GM21576 (cell line): ENCODE data around the gene TNFRSF9.
"Not testable (repeated sequence)": the region's sequence is repeated elsewhere in the genome, so short reads cannot be mapped to it uniquely, and the experiment has no call there.

Experiments
- ATAC-seq: cut with Tn5 transposase; IDR thresholded peaks from one replicate; pipeline ENCODE4 v1.9.1; 2021; ENCODE audit warnings: mild to moderate bottlenecking, moderate library complexity; ENCODE audit not compliant: unreplicated experiment

The TNFRSF9 gene

DNA sequence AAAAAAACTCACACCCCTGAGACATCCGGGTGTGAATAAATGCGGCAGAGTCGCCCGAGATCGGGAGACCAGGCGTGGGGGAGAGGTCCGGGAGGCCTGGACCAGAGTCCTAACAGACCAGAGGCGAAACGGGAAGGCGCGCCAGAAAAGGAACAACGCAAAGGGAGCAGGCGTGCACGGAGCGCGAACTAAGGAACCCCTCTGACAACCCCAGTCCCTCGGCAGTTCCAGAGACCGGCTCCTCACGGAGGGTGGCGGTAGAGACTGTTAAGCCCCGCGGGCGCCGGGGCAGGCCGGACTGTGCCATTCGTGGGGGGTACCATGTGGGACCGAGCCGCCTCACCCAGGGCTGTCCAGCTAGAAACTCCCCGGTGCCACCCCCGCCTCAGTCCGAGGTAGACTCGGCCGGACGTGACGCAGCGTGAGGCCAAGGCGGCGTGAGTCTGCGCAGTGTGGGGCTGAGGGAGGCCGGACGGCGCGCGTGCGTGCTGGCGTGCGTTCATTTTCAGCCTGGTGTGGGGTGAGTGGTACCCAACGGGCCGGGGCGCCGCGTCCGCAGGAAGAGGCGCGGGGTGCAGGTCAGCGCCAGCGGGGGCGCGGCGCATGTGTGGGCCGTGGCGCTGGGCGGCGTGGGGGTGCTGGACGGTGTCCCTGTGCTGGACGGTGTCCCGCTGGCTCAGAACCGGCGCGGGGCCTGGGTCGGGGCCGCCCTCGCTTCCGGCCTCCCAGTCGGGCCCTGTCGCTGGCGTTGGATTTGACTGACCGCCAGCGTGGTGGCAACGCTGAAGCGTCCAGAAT lies 20.8 kb upstream of the TNFRSF9 start, which contains the start of gene PARK7:
PARK7 (plus strand) TSS at position 496 of the 798 bp plus-strand sequence. CDS start 1,075 bp downstream, outside the sequence.
- peak; percentile 90 for ATAC-seq

DNA sequence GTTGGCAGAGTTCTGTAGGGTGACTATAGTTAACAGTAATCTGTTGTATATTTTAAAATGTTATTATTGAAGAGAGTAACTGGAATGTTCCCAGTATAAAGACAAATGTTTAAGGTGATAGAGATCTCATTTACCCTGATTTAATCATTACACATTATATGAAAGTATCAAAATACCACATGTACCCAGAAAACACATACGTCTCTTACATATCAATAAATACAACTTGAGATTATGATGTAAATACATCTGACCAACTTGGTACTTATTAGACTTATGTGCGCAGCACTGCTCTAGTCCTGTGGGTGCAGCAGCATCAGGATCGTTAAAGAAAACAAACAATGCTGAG lies 20.2 kb upstream of the TNFRSF9 start:
- ATAC-seq = no peak

DNA sequence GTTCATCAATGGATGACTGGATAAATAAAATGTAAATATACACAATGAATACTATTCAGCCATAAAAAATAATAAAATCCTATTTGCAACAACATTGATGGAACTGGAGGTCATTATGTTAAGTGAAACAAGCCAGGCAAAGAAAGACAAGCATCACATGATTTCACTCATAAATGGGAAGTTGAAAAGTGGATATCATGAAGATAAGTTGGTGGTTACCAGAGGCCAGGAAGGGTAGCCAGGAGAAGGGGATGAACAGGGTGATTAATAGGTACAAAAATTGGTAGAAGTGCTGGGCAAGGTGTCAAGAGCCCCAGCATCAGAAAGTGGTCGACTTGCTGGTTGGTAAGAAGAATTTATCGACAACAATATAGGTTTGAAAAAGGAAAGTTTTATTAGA lies 19.5 kb upstream of the TNFRSF9 start:
- no peak for ATAC-seq

DNA sequence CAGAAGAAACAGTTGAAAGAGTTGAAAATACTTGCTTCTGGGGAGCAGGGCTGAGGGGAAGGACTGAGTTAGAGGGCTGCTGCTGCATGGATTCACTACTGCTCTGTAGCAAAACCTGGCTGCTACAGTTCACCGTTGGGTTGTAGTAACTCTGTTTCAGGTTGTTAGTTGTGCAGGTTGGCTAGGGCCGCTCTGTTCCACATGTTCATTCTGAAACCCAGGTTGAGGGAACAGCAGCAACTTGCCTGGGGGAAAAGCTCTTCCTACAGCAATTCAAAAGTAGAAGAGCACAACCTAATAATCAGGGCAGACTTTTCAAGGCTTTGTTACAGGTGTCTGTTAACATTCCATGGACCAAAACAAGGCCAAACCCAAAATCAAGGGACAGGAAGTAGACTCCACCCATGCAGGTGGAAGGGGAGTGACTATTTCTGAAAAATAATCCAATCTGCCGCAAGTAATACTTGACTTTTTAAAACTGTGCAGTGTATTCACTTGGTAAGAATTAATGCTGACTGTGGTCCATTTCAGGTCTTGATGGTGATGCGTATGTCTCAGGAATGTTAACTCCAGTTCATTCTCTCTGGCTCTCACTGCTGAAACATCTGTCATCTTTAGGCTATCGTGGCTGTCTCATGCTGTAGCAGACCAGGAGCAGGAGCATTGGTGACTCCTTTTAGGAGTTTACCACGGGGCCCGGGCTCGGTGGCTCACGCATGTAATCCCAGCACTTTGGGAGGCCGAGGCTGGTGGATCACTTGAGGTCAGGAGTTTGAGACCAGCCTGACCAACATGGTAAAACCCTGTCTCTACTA lies 15.8 kb upstream of the TNFRSF9 start:
- ATAC-seq = no peak

DNA sequence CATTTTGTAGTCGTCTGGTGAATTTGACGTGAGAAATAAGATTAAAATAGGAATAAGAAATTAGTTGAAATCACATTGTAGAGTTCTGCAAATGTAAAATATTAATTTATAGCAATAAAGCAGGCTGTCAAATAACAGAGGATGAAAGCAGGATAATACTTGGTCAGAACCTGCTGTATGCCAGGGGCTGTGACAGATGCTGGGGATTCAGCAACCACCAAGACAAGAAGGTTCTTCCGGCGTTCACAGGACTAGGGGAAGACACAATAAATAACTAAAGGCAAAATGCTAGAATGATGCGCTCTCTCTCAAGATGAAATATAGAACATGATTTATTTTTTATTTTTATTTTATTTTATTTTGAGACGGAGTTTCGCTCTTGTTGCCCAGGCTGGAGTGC lies 14.0 kb upstream of the TNFRSF9 start:
- no peak for ATAC-seq

DNA sequence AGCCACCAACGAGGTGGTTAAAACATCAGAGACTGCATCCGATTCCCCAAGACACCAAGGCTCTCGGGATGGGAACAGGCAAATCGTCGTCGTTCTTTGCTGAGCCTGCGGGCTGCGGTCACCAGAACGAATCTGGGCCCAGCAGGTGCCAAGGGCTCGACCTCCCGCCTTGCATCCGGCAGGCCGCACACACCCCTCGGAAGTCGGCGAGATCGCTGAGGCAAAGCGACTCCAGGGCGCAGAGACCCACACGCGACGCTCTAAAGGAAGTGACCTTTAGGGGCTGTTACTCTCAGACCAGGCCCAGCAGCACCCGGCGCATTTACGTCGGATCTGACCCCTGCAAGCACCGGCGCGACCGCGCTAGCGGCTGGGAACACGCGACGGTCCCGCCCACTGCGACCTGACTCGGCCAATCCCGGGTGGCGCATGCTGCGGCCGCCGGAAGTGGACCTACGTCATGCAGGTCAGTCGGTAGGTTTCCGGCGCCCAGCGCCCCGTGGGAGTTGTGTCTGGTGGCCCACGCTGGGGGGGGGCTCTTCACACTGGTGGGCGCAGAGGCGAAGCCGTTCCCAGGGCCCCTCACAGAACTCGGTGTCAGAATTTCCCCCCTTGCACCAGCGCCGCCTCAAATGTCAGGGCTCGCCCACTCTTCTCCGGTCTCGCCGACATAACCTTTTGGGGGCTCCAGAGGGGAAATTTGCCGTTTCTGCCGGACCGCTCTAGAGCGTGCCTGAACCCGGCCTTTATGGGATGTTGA lies 13.4 kb upstream of the TNFRSF9 start:
- ATAC-seq = peak; percentile 93

DNA sequence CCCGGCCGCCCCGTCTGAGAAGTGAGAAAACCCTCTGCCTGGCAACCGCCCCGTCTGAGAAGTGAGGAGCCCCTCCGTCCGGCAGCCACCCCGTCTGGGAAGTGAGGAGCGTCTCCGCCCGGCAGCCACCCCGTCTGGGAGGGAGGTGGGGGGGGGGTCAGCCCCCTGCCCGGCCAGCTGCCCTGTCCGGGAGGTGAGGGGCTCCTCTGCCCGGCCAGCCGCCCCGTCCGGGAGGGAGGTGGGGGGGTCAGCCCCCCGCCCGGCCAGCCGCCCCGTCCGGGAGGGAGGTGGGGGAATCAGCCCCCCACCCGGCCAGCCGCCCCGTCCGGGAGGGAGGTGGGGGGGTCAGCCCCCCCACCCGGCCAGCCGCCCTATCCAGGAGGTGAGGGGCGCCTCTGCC lies 12.2 kb upstream of the TNFRSF9 start:
- ATAC-seq = not testable (repeated sequence)

DNA sequence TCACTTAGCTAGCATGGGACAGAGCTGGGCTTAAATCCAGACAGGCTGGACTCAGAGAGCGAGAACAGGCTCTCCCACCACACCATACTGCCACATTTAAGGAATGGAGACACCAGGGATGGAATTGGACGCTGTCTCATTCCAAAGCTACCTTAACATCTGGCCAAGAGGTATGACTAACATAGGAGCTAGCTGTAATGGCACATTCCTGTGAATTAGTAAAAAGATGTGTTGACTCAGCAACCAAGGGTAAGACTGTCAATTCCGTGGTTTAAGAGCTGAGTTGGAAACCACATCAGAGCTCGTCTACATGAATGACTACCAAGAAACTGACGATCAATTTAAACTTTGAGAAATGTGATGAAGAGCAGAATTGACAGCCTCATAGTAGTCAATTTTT lies 8.3 kb upstream of the TNFRSF9 start:
- no peak for ATAC-seq

DNA sequence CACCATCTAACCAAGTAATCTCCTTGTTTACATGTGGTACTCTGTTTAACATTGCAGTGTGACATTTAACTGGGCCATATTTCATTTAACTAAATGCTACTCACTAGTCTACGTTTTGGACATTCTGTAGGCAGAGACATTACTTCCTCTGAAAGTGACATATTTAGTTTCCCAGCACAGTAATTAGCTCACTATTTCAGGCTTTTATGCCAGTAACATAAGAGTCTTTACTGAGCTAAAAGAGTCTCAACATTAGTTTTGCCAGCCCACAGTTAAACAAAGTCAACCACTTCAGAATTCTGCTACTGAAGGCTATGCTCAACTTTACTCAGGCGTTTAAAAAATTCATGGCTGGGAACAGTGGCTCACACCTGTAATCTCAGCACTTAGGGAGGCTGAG lies 2.6 kb upstream of the TNFRSF9 start:
- ATAC-seq = no peak

DNA sequence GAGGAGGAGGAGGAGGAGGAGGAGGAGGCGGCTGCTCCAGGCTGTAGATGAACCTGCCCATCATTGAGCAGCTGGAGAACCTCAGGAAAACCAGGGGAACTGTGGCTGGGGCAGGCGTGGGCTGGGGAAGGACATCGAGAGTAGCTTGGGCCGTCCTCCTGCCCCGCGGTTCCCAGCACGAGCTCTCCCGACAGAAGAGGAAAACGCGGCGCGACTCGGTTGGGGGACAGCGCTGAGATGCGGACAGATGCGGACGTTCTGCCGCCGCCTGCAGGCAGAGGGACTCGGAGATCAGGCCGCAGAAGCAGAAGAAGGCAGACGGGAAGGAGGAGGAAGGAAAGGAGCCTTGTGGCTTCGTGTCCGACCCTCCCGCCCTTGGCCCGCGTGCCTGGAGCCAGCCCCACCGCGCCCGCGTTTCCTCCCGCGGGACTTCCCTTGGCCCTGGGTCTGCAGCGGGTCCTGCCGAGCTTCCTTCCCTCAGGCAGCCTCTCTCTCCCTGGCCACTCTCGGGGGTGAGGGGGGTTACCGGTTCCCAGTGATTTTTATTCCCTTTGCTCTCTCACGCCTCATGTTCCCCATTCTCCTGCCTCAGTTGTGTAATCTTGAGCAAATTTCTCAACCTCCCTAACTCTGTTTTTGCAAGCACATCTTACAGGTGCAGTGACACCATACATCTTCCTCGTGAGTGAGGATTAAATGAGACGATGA lies 1.7 kb upstream of the TNFRSF9 start:
- ATAC-seq = no peak

DNA sequence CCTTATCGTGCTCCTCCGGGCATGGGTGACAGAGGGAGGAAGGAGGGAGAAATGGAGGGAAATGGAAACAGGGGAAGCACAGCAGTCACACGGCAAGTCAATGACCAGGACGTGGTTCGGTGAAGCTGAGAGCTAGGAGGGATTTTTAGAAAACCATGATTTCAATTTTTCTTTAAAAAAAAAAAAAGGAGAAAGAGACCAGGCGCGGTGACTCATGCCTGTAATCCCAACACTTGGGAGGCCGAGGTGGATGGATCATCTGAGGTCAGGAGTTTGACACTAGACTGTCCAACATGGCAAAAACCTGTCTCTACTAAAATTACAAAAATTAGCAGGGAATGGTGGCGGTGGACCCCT lies 776 bp upstream of the TNFRSF9 start:
- no peak for ATAC-seq

DNA sequence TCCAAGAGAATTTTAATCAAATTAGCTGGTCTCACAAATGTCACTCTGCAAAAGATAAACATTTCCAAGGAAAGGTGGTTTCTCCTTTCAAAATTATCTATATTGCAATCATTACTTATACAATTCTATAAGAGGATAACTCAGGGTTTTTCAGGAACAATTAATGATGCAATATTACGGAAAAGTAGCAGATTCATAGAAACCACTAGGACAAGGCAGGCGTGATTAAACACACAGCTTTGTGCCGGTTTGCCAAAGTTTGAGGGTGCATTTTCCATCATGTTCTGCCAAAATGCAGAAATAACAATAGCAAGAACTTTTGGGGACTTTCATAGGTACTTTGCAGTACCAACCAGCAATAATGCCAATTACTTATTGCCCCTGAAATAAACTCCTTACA lies 605 bp downstream of the TNFRSF9 start:
- no peak for ATAC-seq

DNA sequence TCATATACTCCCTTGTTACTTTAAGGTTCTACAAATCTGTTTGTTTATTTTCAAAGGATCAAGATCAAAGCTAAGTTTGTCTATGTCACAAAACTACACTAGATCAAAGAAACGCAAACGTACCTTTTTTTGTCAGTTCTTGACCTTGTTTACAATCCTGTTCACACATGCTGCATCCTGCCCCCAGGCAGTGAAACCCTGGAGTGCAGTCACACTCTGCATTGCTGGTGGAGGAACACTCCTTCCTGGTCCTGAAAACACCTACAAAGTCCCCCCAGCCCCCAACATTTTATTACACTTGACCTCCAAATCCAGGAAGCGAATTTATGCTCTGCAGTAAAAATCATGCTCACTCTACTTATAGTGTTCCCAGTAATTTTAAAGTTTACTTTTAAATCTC lies 2.6 kb downstream of the TNFRSF9 start:
- no peak for ATAC-seq

DNA sequence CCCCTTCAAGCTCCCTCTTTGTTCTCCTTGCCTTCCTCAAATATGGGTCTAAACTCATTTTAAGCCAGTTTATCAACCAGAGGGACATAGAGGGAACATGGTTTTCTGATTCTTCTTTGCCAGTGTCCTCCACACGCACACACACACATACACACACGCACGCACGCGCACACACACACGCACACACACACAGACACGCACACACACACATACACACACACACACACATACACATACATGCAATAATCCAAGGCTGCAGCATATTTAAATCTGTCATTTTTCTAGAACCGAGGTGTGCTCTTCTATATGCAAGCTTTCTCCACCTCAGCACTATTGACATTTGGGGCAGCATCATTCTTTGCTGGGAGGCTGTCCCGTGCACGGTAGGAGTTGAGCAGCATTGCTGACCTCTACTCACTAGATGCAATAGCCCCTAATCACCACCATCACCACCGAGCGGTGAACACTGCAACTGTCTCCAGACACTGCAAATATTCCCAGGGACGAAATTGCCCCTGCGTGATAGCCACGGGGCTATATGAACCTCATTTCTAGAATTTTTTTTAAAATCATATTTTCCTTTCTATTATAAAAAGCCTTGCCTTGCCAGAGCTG lies 8.0 kb downstream of the TNFRSF9 start:
- no peak for ATAC-seq

DNA sequence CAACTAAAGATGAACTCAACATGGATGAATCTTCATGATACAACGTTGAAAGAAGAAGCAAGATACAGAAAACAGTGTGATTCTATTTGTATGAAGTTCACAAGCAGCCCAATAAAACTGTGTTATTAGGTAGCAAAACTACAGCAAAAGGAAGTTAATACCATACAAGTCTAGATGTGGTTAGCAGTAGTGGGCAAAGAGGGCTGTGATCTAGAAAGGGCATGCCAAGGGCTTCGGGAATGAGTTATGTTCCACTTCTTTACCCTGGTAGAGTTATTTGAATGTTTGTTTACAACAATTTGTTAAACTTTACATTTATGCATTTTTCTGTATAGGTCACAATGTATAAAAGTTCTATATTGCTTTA lies 9.2 kb downstream of the TNFRSF9 start:
- no peak for ATAC-seq

DNA sequence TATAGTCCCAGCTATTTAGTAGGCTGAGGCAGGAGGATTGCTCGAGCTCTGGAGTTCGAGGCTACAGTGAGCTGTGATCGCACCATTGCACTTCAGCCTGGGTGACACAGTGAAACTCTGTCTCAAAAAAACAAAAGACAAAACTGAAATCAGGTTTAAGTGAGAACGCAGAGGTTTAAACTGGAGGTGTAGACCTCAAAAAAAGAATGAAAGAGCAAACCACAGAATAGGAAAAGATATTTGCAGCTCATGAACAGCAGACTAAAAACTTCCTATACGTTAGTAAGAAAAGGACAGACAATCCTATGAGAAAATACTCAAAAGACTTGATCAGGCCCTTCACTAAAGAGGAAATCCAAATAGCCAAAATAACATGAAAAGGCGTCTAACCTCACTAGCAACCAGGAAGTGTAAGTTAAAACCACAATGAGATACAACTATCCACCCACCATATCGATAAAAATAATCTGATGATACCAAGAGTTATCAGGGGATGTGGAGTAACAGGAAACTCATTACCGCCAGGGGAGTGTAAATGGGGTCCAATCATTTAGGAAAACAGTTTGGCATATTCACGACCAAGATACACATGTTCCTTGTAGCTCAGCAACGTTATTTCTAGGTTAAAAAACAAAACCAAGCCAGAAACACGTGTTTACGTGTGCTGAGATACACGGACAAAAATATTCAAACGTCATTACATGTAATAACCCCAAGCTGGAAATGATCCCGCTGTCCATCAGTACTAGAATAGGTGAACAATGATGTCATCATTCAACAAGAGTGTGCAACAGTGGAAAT lies 9.8 kb downstream of the TNFRSF9 start:
- ATAC-seq = no peak

DNA sequence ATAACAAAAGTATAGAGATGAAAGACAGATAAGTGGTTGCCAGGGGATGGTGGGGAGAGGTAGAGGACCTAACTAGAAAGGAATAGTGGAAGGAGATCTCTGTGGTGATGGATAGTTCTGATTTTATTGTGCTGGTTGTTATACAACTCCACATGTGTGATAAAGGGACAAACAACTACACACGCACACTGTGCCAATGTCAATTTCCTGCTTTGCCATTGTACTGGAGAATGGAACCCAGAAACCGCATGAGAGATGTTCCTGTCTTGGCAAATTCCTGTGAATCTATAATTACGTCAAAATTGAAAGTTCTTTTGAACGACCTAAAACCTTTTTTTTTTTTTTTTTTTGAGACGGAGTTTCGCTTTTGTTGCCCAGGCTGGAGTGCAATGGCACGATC lies 11.0 kb downstream of the TNFRSF9 start:
- no peak for ATAC-seq

DNA sequence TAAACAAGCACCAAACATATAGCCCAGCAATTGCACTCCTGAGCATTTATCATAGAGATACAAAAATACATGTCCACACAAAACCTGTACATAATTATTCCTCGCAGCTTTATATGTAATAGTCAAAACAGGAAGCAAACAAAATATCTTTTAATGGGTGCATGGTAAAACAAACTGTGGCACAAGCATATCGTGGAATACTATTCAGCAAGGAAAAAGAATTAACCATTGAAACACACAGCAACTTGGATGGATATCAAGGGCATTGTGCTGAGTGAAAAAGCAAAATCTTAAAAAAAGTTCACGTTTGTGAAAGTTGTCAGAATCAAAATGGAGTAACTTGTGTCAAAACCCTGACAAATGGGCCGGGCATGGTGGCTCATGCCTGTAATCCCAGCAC lies 12.4 kb downstream of the TNFRSF9 start:
- no peak for ATAC-seq

DNA sequence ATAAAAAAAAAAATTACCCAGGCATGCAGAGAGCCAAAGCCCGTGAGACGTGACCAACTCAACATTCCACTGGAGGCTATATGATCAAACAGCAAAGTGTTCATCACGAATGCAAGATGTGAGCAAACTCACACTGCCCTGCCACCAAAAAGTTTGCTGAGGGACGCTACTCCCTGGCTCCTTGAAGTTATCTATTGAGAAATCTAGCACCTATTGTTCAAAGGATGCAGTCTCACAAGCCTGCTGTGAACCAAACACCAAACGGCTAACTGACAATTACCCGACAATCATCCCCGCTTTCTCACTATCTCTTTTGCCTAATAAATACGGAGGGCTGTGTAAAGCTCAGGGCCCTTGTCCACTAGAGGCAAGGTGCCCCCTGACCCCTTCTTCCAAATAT lies 13.6 kb downstream of the TNFRSF9 start:
- ATAC-seq = not testable (repeated sequence)

DNA sequence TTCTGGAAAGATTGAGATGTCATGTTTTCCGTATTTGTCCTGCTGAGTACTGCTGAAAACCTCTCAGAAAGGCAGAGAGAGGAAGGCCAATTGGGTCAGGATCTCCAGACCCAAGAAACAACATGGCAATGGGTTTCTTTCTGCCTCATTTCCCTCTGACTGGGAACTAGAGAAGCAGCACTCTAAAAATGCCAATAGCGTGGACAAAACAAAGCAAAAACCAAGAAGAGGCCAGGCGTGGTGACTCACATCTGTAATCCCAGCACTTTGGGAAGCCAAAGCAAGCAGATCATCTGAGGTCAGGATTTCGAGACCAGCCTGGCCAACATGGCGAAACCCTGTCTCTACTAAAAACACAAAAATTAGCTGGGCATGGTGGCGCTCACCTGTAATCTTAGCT lies 18.3 kb downstream of the TNFRSF9 start:
- ATAC-seq = no peak
